A549 (cell line): ENCODE measurements around the gene LITAFD.

ENCODE experiments used
- BCL3 ChIP-seq: fragments of >200 bp; sonication (Bioruptor Twin); formaldehyde crosslinking; IDR thresholded peaks from 3 replicates; pipeline ENCODE4 v1.6.1; 2016
- CBX8 ChIP-seq: fragments of 200-600 bp; sonication (generic); IDR thresholded peaks from 2 replicates; pipeline ENCODE4 v1.6.1; 2016
- ESRRA ChIP-seq: fragments of 150-350 bp; IDR thresholded peaks from 2 replicates; pipeline ENCODE4 v1.6.1; 2014; ENCODE audit warnings: mild to moderate bottlenecking, low read length, borderline replicate concordance
- HDAC2 ChIP-seq: fragments of 200-600 bp; sonication (generic); IDR thresholded peaks from 2 replicates; pipeline ENCODE4 v1.6.1; 2016
- JUNB ChIP-seq: fragments of >200 bp; sonication (Bioruptor Twin); formaldehyde crosslinking; IDR thresholded peaks from 2 replicates; pipeline ENCODE4 v1.6.1; 2016
- KDM5A ChIP-seq: fragments of 200-600 bp; sonication (generic); IDR thresholded peaks from 2 replicates; pipeline ENCODE4 v1.6.1; 2016; ENCODE audit warnings: antibody characterized with exemption, mild to moderate bottlenecking
- MAX ChIP-seq: IDR thresholded peaks from 2 replicates; pipeline ENCODE4 v1.6.1; 2012
- POLR2A ChIP-seq: IDR thresholded peaks from 2 replicates; pipeline ENCODE4 v1.6.1; 2012; ENCODE audit warnings: mild to moderate bottlenecking, low read length
- SMC3 ChIP-seq: fragments of >200 bp; sonication (Bioruptor Twin); formaldehyde crosslinking; IDR thresholded peaks from 3 replicates; pipeline ENCODE4 v1.6.1; 2018; ENCODE audit warnings: inconsistent platforms
- TF ChIP-seq, protein P1 (sequence below): fragments of >200 bp; sonication (Bioruptor Twin); formaldehyde crosslinking; IDR thresholded peaks from 3 replicates; pipeline ENCODE4 v1.5.1; 2016
- TF ChIP-seq, protein P2 (sequence below): fragments of 150-350 bp; IDR thresholded peaks from 2 replicates; pipeline ENCODE4 v1.6.1; 2014; ENCODE audit warnings: low read depth, mild to moderate bottlenecking, low read length
- TF ChIP-seq, protein P3 (sequence below): fragments of 200-600 bp; sonication (generic); IDR thresholded peaks from 2 replicates; pipeline ENCODE4 v1.6.1; 2016; ENCODE audit warnings: antibody characterized with exemption, mild to moderate bottlenecking, moderate library complexity
- TF ChIP-seq, protein P4 (sequence below): fragments of 450-650 bp; IDR thresholded peaks from 2 replicates; pipeline ENCODE4 v1.6.1; 2014; ENCODE audit warnings: antibody characterized with exemption

- TF ChIP-seq SMC3 (no peak), HDAC2 (no peak), CBX8 (no peak), KDM5A (no peak), POLR2A (no peak), BCL3 (no peak), ESRRA (no peak), MAX (no peak), JUNB (no peak)
- TF ChIP-seq, protein P1, sequence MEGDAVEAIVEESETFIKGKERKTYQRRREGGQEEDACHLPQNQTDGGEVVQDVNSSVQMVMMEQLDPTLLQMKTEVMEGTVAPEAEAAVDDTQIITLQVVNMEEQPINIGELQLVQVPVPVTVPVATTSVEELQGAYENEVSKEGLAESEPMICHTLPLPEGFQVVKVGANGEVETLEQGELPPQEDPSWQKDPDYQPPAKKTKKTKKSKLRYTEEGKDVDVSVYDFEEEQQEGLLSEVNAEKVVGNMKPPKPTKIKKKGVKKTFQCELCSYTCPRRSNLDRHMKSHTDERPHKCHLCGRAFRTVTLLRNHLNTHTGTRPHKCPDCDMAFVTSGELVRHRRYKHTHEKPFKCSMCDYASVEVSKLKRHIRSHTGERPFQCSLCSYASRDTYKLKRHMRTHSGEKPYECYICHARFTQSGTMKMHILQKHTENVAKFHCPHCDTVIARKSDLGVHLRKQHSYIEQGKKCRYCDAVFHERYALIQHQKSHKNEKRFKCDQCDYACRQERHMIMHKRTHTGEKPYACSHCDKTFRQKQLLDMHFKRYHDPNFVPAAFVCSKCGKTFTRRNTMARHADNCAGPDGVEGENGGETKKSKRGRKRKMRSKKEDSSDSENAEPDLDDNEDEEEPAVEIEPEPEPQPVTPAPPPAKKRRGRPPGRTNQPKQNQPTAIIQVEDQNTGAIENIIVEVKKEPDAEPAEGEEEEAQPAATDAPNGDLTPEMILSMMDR: no peak
- TF ChIP-seq, protein P2, sequence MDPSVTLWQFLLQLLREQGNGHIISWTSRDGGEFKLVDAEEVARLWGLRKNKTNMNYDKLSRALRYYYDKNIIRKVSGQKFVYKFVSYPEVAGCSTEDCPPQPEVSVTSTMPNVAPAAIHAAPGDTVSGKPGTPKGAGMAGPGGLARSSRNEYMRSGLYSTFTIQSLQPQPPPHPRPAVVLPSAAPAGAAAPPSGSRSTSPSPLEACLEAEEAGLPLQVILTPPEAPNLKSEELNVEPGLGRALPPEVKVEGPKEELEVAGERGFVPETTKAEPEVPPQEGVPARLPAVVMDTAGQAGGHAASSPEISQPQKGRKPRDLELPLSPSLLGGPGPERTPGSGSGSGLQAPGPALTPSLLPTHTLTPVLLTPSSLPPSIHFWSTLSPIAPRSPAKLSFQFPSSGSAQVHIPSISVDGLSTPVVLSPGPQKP: no peak
- TF ChIP-seq, protein P3, sequence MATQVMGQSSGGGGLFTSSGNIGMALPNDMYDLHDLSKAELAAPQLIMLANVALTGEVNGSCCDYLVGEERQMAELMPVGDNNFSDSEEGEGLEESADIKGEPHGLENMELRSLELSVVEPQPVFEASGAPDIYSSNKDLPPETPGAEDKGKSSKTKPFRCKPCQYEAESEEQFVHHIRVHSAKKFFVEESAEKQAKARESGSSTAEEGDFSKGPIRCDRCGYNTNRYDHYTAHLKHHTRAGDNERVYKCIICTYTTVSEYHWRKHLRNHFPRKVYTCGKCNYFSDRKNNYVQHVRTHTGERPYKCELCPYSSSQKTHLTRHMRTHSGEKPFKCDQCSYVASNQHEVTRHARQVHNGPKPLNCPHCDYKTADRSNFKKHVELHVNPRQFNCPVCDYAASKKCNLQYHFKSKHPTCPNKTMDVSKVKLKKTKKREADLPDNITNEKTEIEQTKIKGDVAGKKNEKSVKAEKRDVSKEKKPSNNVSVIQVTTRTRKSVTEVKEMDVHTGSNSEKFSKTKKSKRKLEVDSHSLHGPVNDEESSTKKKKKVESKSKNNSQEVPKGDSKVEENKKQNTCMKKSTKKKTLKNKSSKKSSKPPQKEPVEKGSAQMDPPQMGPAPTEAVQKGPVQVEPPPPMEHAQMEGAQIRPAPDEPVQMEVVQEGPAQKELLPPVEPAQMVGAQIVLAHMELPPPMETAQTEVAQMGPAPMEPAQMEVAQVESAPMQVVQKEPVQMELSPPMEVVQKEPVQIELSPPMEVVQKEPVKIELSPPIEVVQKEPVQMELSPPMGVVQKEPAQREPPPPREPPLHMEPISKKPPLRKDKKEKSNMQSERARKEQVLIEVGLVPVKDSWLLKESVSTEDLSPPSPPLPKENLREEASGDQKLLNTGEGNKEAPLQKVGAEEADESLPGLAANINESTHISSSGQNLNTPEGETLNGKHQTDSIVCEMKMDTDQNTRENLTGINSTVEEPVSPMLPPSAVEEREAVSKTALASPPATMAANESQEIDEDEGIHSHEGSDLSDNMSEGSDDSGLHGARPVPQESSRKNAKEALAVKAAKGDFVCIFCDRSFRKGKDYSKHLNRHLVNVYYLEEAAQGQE: no peak
- TF ChIP-seq, protein P4, sequence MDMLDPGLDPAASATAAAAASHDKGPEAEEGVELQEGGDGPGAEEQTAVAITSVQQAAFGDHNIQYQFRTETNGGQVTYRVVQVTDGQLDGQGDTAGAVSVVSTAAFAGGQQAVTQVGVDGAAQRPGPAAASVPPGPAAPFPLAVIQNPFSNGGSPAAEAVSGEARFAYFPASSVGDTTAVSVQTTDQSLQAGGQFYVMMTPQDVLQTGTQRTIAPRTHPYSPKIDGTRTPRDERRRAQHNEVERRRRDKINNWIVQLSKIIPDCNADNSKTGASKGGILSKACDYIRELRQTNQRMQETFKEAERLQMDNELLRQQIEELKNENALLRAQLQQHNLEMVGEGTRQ: no peak
These were observed 5.9 kb downstream of the LITAFD start for GRCh38 chr16:8887952-8888560.
